ENCODE results near the gene CEP250. TPM values are rescaled to one million over a fixed set of nuclear protein-coding genes. Genes with fewer than 3 reads are reported as not detected.

CEP250 gene
- polyA plus RNA-seq, 1 donor from 2014 or later = 22.0 TPM

GRCh38 chr20:35503841-35504561, 48.6 kb downstream of the CEP250 start:
- Histone ChIP-seq H3K4me2 (ENCODE audit: low read length) (no peak overlapping the region), H3K79me2 (replicated peaks; ENCODE audit: insufficient read depth, low read length) (no peaks in the 10 kb centered on the region), H3K36me3 (ENCODE audit: insufficient read depth, low read length) (no peaks in the 10 kb centered on the region), H4K20me1 (ENCODE audit: insufficient read depth) (no peaks in the 10 kb centered on the region), H3F3A (ENCODE audit: insufficient read depth, low read length, poor library complexity, severe bottlenecking) (no peaks in the 10 kb centered on the region), H3K27ac (ENCODE audit: low read length) (no peak overlapping the region), H2AFZ (ENCODE audit: low read depth, low read length) (no peak overlapping the region), H3K9me2 (ENCODE audit: insufficient read depth, low read length) (no peaks in the 10 kb centered on the region), H3K4me3 (ENCODE audit: low read length) (no peak overlapping the region), H3K27me3 (ENCODE audit: insufficient read depth, low read depth, low read length) (no peaks in the 10 kb centered on the region), H3K9me3 (ENCODE audit: low read length) (no peaks in the 10 kb centered on the region), H3K9ac (ENCODE audit: low read length) (no peak overlapping the region)
- TF ChIP-seq EZH2 (IDR thresholded peaks at IDR 0.05; ENCODE audit: borderline replicate concordance, insufficient read depth, low read length, poor library complexity, severe bottlenecking) = no peak
- no peak for TF ChIP-seq TAF1 (IDR thresholded peaks at IDR 0.05; ENCODE audit: low read depth)
- no peak for TF ChIP-seq RAD21 (conservative IDR thresholded peaks at IDR 0.05)
- no peak for TF ChIP-seq CTCF (IDR thresholded peaks at IDR 0.05; ENCODE audit: poor library complexity, severe bottlenecking)
- no peak for TF ChIP-seq MXI1 (conservative IDR thresholded peaks at IDR 0.05; ENCODE audit: poor library complexity, severe bottlenecking)
- TF ChIP-seq SMC3 (conservative IDR thresholded peaks at IDR 0.05; ENCODE audit: poor library complexity) = no peak
- no peak for TF ChIP-seq POLR2AphosphoS5 (IDR thresholded peaks at IDR 0.05)
- no peak for TF ChIP-seq EP300 (conservative IDR thresholded peaks at IDR 0.05; ENCODE audit: poor library complexity, severe bottlenecking)
- TF ChIP-seq REST (IDR thresholded peaks at IDR 0.05; ENCODE audit: borderline replicate concordance) = no peak

GRCh38 chr20:35504751-35505150, 49.4 kb downstream of the CEP250 start:
- H3K9me3 ChIP-seq (ENCODE audit: low read length) = no peaks in the 10 kb centered on the region

More at GRCh38 chr20:35504751-35505150, 49.4 kb downstream of the CEP250 start:
- no peaks in the 10 kb centered on the region for H3F3A ChIP-seq (ENCODE audit: insufficient read depth, low read length, poor library complexity, severe bottlenecking)
- H3K27ac ChIP-seq (ENCODE audit: low read length) = no peak overlapping the region
- H4K20me1 ChIP-seq (ENCODE audit: insufficient read depth) = no peaks in the 10 kb centered on the region
- no peak overlapping the region for H2AFZ ChIP-seq (ENCODE audit: low read depth, low read length)
- no peaks in the 10 kb centered on the region for H3K36me3 ChIP-seq (ENCODE audit: insufficient read depth, low read length)
- H3K9me2 ChIP-seq (ENCODE audit: insufficient read depth, low read length) = no peaks in the 10 kb centered on the region
- no peak overlapping the region for H3K9ac ChIP-seq (ENCODE audit: low read length)
- TF ChIP-seq EP300 (conservative IDR thresholded peaks at IDR 0.05; ENCODE audit: poor library complexity, severe bottlenecking) (no peak), MXI1 (conservative IDR thresholded peaks at IDR 0.05; ENCODE audit: poor library complexity, severe bottlenecking) (no peak), EZH2 (IDR thresholded peaks at IDR 0.05; ENCODE audit: borderline replicate concordance, insufficient read depth, low read length, poor library complexity, severe bottlenecking) (no peak), CTCF (IDR thresholded peaks at IDR 0.05; ENCODE audit: poor library complexity, severe bottlenecking) (no peak), SMC3 (conservative IDR thresholded peaks at IDR 0.05; ENCODE audit: poor library complexity) (no peak), TAF1 (IDR thresholded peaks at IDR 0.05; ENCODE audit: low read depth) (no peak), REST (IDR thresholded peaks at IDR 0.05; ENCODE audit: borderline replicate concordance) (no peak), POLR2AphosphoS5 (IDR thresholded peaks at IDR 0.05) (no peak), RAD21 (conservative IDR thresholded peaks at IDR 0.05) (no peak)
- H3K4me3 ChIP-seq (ENCODE audit: low read length) = no peak overlapping the region
- H3K4me2 ChIP-seq (ENCODE audit: low read length) = no peak overlapping the region
- no peaks in the 10 kb centered on the region for H3K27me3 ChIP-seq (ENCODE audit: insufficient read depth, low read depth, low read length)
- H3K79me2 ChIP-seq (replicated peaks; ENCODE audit: insufficient read depth, low read length) = no peaks in the 10 kb centered on the region

Measured in neural cell (in vitro differentiated cells).